Fibroblast of skin of scalp (primary cell): ENCODE data around the gene CFAP251.

ENCODE experiments used
- DNase-seq: peaks from one replicate; pipeline ENCODE4 v3.0.0-alpha.2; 2013

CFAP251 gene

GRCh38 chr12:122004633-122005071, 86.3 kb downstream of the CFAP251 start:
- peak; percentile 68 for DNase-seq

GRCh38 chr12:122005252-122005776, 86.9 kb downstream of the CFAP251 start:
- no peak for DNase-seq

- no peak for DNase-seq
Observed at GRCh38 chr12:122006186-122006926, 88.0 kb downstream of the CFAP251 start.

GRCh38 chr12:122009741-122010140, 91.3 kb downstream of the CFAP251 start:
- no peak for DNase-seq

- DNase-seq = no peak
Observed at GRCh38 chr12:122012184-122012583, 93.8 kb downstream of the CFAP251 start.

- no peak for DNase-seq
Observed at GRCh38 chr12:122013136-122013535, 94.7 kb downstream of the CFAP251 start.

GRCh38 chr12:122013791-122014590, 95.6 kb downstream of the CFAP251 start:
- DNase-seq = no peak

GRCh38 chr12:122014781-122015180, 96.4 kb downstream of the CFAP251 start:
- no peak for DNase-seq

- DNase-seq = no peak
Observed at GRCh38 chr12:122018457-122018856, 100.1 kb downstream of the CFAP251 start.

- DNase-seq = no peak
Observed at GRCh38 chr12:122018937-122019336, 100.5 kb downstream of the CFAP251 start.

- DNase-seq = no peak
Observed at GRCh38 chr12:122020795-122021192, 102.4 kb downstream of the CFAP251 start.

GRCh38 chr12:122021193-122021821, 102.9 kb downstream of the CFAP251 start:
- no peak for DNase-seq

GRCh38 chr12:122021822-122022392, 103.5 kb downstream of the CFAP251 start, which contains the start of gene BCL7A:
Gene BCL7A (plus strand): TSS chr12:122021884. CDS start chr12:122022092, 208 bp downstream.
- DNase-seq = peak; percentile 86

- DNase-seq = peak; percentile 40
Observed at GRCh38 chr12:122022393-122023338, 104.3 kb downstream of the CFAP251 start.

- peak; percentile 68 for DNase-seq
Observed at GRCh38 chr12:122023339-122024131, 105.1 kb downstream of the CFAP251 start.

- no peak for DNase-seq
Observed at GRCh38 chr12:122024132-122024785, 105.9 kb downstream of the CFAP251 start.

- DNase-seq = no peak
Observed at GRCh38 chr12:122026706-122027333, 108.4 kb downstream of the CFAP251 start.

GRCh38 chr12:122028165-122028904, 109.9 kb downstream of the CFAP251 start:
- no peak for DNase-seq
